Activated T-helper 1 cell treated with anti-CD3 and anti-CD28 coated beads, Interleukin-12 subunit alpha, Interleukin-12 subunit beta, Interleukin-2, Interleukin-4 antibody, amounts not matched to agents 30 ng/mL and 10 ng/mL and 1 ng/mL, durations not matched to agents 14 hours and 24 hours and 36 hours (primary cell): Measurements from ENCODE around the gene CBLL1. TPM values are rescaled to one million over a fixed set of nuclear protein-coding genes. Genes with fewer than 3 reads are reported as not detected.

ENCODE experiments used
- DNase-seq: peaks from one replicate; pipeline ENCODE4 v3.0.0; 2021; ENCODE audit warnings: low spot score
- H3K27ac Mint-ChIP-seq: one replicate; pipeline ENCODE4 v1.8.0; 2021; ENCODE audit warnings: mild to moderate bottlenecking, mixed read lengths
- H3K27me3 Mint-ChIP-seq: one replicate; pipeline ENCODE4 v1.8.0; 2022; ENCODE audit warnings: mild to moderate bottlenecking, moderate library complexity, mixed read lengths; ENCODE audit not compliant: insufficient read depth
- H3K36me3 Mint-ChIP-seq: one replicate; pipeline ENCODE4 v1.8.0; 2021; ENCODE audit warnings: low read depth, mixed read lengths
- H3K4me1 Mint-ChIP-seq: one replicate; pipeline ENCODE4 v1.8.0; 2021; ENCODE audit warnings: low read depth, mixed read lengths
- H3K4me3 Mint-ChIP-seq: one replicate; pipeline ENCODE4 v1.8.0; 2021; ENCODE audit warnings: mild to moderate bottlenecking, moderate library complexity, mixed read lengths
- H3K9me3 Mint-ChIP-seq: one replicate; pipeline ENCODE4 v1.8.0; 2021; ENCODE audit warnings: mixed read lengths
- intact Hi-C: fragments of 100-400 bp; cut with micrococcal nuclease; formaldehyde crosslinking; loops from one replicate; pipeline ENCODE4 v1.15.1; 2024
- total RNA-seq: library from RNA; stranded (reverse); gene quantifications from 2 replicates; pipeline ENCODE4 v1.2.3, GENCODE V29; 2022

The CBLL1 gene
- total RNA-seq, 1 donor from 2014 or later: 46.9 TPM

DNA sequence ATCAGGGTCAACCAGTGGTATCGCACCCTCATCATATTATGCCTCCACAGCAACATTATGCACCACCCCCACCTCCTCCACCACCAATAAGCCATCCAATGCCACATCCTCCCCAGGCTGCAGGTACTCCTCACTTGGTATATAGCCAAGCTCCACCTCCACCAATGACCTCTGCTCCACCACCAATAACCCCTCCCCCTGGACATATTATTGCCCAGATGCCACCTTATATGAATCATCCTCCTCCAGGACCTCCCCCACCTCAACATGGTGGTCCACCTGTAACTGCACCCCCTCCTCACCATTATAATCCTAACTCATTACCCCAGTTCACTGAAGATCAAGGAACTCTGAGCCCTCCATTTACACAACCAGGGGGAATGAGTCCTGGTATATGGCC, 14.7 kb downstream of the CBLL1 start:
- Mint-ChIP-seq H3K4me1 (no peaks in the 10 kb centered on the region), H3K27me3 (no peaks in the 10 kb centered on the region), H3K27ac (no peak overlapping the region), H3K9me3 (no peaks in the 10 kb centered on the region), H3K36me3 (peaks cover 47% of the 10 kb centered on the region), H3K4me3 (no peak overlapping the region)
- intact Hi-C loops: no loop called here
- no peak for DNase-seq

DNA sequence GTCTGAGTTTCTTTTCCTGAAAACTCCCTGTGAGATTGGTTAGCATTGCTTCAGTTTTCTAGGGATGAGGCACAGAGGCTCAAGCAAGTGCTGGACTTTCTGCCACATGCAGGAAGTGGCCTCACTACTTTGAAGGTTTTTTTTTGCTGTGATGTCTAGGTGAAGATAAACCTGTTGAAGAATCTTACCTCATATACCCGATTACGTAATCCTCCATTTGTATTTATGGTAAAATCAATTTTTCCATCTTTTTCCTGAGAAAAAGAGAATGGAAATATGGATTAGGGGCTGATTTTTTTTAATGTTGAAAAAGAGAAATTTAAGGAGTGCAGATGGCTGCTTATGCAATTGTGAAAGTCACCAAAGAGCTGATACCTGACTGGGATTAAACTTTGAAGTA, 23.4 kb downstream of the CBLL1 start:
- no peak for DNase-seq
- Mint-ChIP-seq H3K27ac (no peak overlapping the region), H3K36me3 (peaks cover 5% of the 10 kb centered on the region), H3K27me3 (peaks cover 1% of the 10 kb centered on the region), H3K4me3 (no peak overlapping the region), H3K9me3 (no peaks in the 10 kb centered on the region), H3K4me1 (no peaks in the 10 kb centered on the region)
- intact Hi-C loops: no loop called here

DNA sequence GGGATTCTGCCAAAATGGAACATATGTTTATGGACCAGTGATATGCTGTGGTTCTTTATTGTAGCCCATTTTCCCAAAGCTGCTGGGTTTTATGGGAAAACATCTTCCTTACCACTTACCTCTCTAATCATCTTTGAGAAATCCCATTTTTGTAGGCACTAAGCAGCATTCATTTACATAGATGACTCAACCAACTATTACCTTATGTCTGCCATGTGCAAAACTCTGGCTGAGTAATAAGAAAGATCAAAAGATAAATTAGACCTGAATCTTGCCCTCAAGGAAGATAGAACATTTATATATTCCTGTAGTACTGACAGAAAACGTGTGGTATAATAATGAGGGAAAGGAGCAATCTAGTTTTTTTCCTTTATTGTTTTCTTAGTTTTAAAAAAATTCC, 24.3 kb downstream of the CBLL1 start:
- Mint-ChIP-seq H3K27me3 (peaks cover 3% of the 10 kb centered on the region), H3K27ac (no peak overlapping the region), H3K4me3 (no peak overlapping the region), H3K36me3 (peaks cover 5% of the 10 kb centered on the region), H3K9me3 (no peaks in the 10 kb centered on the region), H3K4me1 (no peaks in the 10 kb centered on the region)
- intact Hi-C loops: no loop called here
- DNase-seq: no peak

GRCh38 chr7:107773027-107773426, 29.1 kb downstream of the CBLL1 start:
- no peaks in the 10 kb centered on the region for H3K4me1 Mint-ChIP-seq
- no peak for DNase-seq
- H3K27me3 Mint-ChIP-seq: peaks cover 5% of the 10 kb centered on the region
- H3K9me3 Mint-ChIP-seq: no peaks in the 10 kb centered on the region
- intact Hi-C loops: no loop called here
- H3K27ac Mint-ChIP-seq: no peak overlapping the region
- no peaks in the 10 kb centered on the region for H3K36me3 Mint-ChIP-seq
- H3K4me3 Mint-ChIP-seq: no peak overlapping the region

DNA sequence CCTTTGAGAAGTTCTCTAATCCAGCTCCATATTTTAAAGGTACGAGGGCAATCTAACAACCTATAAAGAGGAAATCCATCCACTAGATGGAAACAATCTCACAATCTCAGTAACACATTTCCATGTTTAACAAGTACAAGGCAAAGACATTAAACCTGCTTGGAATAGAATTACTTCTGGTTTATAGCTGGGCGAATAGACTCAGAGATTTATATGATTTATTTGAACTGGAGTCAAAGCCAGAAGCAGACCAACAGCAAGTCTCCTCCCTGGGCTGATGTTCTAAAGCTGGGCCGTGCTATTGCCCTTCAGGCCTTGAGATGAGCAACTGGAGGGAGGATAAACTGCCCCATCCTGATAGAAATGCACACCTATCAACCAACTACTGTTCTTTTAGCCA, 33.8 kb downstream of the CBLL1 start:
- H3K4me3 Mint-ChIP-seq: no peak overlapping the region
- no peak for DNase-seq
- H3K27me3 Mint-ChIP-seq: peaks cover 2% of the 10 kb centered on the region
- H3K36me3 Mint-ChIP-seq: no peaks in the 10 kb centered on the region
- no peaks in the 10 kb centered on the region for H3K9me3 Mint-ChIP-seq
- H3K4me1 Mint-ChIP-seq: no peaks in the 10 kb centered on the region
- intact Hi-C loops: no loop called here
- H3K27ac Mint-ChIP-seq: no peak overlapping the region

DNA sequence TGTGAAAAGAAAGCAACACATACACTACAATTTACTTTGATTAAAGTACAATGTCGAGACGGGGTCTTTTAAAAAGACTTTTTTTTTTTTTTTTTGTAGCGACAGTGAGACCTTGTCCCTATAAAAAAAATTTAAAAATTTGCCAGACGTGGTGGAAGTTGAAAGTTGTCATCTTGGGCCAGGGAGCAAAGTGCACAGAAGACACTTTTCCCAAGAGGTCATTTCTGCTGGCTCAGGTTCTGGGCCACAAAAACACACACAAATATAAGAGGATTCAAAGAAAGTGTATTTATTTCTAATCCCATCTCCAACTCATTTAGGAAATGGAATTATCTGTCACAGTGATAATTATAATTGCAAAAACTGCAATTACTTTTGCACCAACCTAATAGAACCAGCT, 34.3 kb downstream of the CBLL1 start:
- H3K4me3 Mint-ChIP-seq: no peak overlapping the region
- H3K27ac Mint-ChIP-seq: no peak overlapping the region
- H3K27me3 Mint-ChIP-seq: peaks cover 2% of the 10 kb centered on the region
- H3K4me1 Mint-ChIP-seq: no peaks in the 10 kb centered on the region
- intact Hi-C loops: no loop called here
- no peak for DNase-seq
- no peaks in the 10 kb centered on the region for H3K9me3 Mint-ChIP-seq
- H3K36me3 Mint-ChIP-seq: no peaks in the 10 kb centered on the region

DNA sequence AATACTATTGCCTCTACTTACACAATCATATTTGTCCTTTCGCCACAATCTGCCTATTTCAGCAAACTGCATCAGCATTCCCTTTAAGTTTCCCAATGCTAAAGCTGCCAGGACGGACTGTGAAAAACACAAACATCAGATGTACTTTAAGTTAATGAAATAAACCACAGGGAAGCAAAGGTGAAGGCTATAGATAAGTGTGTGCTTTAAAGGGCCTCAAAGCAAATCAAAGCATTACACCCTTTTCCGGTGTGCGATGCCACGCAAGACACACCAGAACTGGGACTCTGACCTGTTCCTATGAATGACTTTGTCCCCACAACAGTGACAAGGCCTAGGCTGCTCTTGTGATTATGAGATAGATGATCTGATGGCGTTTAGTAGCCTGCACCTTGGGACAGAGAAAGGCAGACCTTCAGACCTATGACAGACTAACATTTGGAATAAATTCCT, 35.7 kb downstream of the CBLL1 start:
- DNase-seq: no peak
- no peak overlapping the region for H3K4me3 Mint-ChIP-seq
- no peaks in the 10 kb centered on the region for H3K9me3 Mint-ChIP-seq
- intact Hi-C loops: no loop called here
- peaks cover 1% of the 10 kb centered on the region for H3K4me1 Mint-ChIP-seq
- H3K27me3 Mint-ChIP-seq: peaks cover 2% of the 10 kb centered on the region
- no peaks in the 10 kb centered on the region for H3K36me3 Mint-ChIP-seq
- no peak overlapping the region for H3K27ac Mint-ChIP-seq

DNA sequence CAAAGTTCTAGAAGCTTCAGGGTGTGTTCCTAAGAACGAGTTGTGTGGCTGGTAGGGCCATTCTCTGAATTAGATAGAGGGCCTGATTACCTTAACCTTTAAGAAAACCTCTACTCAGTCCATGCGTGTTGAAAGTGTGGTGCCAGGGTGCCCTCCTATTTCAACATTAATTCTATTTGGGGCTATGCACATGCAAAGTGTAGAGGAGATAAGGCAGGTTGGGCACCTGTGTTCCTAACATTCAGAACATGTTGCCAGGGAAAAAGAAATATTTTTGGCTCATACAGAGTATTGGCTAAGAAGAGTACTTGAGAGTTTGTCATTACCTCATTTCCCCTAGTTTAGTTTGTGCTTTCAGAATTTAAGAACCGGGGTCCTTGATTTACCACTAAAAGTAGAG, 38.4 kb downstream of the CBLL1 start:
- no peak overlapping the region for H3K27ac Mint-ChIP-seq
- H3K9me3 Mint-ChIP-seq: no peaks in the 10 kb centered on the region
- H3K36me3 Mint-ChIP-seq: no peaks in the 10 kb centered on the region
- intact Hi-C loops: no loop called here
- peaks cover 21% of the 10 kb centered on the region for H3K4me1 Mint-ChIP-seq
- no peak for DNase-seq
- H3K4me3 Mint-ChIP-seq: no peak overlapping the region
- no peaks in the 10 kb centered on the region for H3K27me3 Mint-ChIP-seq

DNA sequence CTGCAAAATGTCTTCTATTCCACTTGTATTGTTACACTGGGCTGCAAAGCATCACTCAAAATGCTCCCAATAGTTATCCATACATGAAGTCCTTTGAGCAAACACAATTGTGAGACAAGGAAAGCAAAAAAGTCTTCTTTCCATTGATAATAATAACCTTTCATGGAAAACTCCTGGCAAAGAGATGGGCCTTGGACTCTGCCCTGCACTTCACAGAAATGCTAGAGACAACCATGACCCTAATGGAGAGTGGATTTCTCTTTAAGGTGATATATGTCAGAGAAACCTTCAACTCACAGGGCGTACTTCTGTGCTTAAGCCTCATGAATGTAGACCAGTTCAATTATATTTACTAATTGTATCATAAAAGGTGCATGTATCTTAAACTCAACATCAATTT, 39.7 kb downstream of the CBLL1 start:
- Mint-ChIP-seq H3K9me3 (no peaks in the 10 kb centered on the region), H3K4me3 (no peak overlapping the region), H3K27me3 (peaks cover 1% of the 10 kb centered on the region), H3K4me1 (peaks cover 21% of the 10 kb centered on the region), H3K36me3 (no peaks in the 10 kb centered on the region), H3K27ac (no peak overlapping the region)
- no peak for DNase-seq
- intact Hi-C loops: no loop called here

DNA sequence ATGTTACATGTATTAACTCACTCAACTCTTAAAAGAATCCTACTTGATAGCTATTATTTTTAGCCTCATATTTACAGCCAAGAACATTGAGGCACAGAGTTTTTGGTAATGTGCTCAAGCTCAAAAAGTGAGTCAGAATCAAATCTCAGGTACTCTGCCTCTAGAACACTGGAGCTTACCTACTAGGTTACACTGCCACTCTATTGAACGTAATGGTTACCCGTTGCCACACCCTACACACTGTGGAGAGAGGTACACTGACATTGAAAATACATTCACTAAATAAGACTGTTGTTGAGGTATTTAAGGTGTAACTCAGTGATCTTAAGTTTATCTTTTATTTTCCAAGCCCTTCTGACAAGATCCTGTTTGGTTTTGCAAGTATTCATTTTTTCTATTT, 41.2 kb downstream of the CBLL1 start:
- intact Hi-C loops: loop anchor here (1.0 kb wide), 1 partner anchor 42 kb away; no protein-coding TSS in a partner anchor
- peaks cover 2% of the 10 kb centered on the region for H3K27me3 Mint-ChIP-seq
- H3K36me3 Mint-ChIP-seq: no peaks in the 10 kb centered on the region
- no peaks in the 10 kb centered on the region for H3K9me3 Mint-ChIP-seq
- H3K27ac Mint-ChIP-seq: no peak overlapping the region
- peaks cover 21% of the 10 kb centered on the region for H3K4me1 Mint-ChIP-seq
- no peak overlapping the region for H3K4me3 Mint-ChIP-seq
- no peak for DNase-seq

- intact Hi-C loops: loop anchor here (1.0 kb wide), 1 partner anchor 43 kb away; no protein-coding TSS in a partner anchor
- Mint-ChIP-seq H3K27ac (no peak overlapping the region), H3K27me3 (peaks cover 5% of the 10 kb centered on the region), H3K4me1 (peaks cover 21% of the 10 kb centered on the region), H3K9me3 (no peaks in the 10 kb centered on the region), H3K4me3 (no peak overlapping the region), H3K36me3 (no peaks in the 10 kb centered on the region)
- no peak for DNase-seq
Measured at GRCh38 chr7:107785926-107786325, 42.0 kb downstream of the CBLL1 start.

DNA sequence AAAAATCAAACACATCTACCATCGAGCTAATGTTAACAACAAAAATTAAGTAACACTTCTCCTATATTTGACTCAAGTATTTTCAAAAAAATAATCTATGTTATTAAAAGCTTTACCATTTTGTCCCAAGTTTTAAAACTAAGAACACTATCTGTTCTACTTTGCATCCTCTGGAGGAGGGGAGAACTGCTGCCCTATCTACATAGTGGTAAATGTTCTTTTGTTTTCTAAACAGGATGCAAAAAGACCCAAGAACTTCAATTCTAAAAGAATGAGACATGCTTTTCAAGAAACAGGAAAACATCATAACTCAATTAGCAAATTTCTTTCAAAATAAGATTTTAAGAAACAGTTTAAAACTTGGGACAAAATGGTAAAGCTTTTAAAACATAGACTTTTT, 44.3 kb downstream of the CBLL1 start:
- Mint-ChIP-seq H3K4me1 (peaks cover 21% of the 10 kb centered on the region), H3K36me3 (no peaks in the 10 kb centered on the region)
- DNase-seq: no peak

DNA sequence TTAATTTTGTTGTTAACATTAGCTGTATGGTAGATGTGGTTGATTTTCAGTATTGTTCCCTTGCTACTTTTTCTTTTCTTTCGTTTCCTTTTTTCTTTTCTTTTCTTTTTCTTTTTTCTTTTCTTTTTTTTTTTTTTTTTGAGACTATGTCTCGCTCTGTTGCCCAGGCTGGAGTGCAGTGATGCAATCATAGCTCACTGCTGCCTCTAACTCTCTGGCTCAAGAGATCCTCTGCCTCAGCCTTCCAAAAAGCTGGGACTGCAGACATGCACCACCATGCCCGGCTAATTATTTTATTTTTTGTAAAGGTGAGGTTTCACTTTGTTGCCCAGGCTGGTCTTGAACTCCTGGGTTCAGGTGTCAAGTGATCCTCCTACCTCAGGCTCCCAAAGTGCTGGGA, 44.7 kb downstream of the CBLL1 start:
- DNase-seq: no peak
- Mint-ChIP-seq H3K27ac (no peak overlapping the region), H3K9me3 (no peaks in the 10 kb centered on the region), H3K4me1 (peaks cover 21% of the 10 kb centered on the region), H3K4me3 (no peak overlapping the region), H3K36me3 (no peaks in the 10 kb centered on the region), H3K27me3 (peaks cover 9% of the 10 kb centered on the region)
- intact Hi-C loops: no loop called here

More for the DNA sequence above, 44.3 kb downstream of the CBLL1 start:
- H3K9me3 Mint-ChIP-seq: no peaks in the 10 kb centered on the region
- H3K27me3 Mint-ChIP-seq: peaks cover 7% of the 10 kb centered on the region
- H3K27ac Mint-ChIP-seq: no peak overlapping the region
- H3K4me3 Mint-ChIP-seq: no peak overlapping the region
- intact Hi-C loops: no loop called here

- Mint-ChIP-seq H3K4me3 (no peak overlapping the region), H3K4me1 (peaks cover 20% of the 10 kb centered on the region), H3K9me3 (no peaks in the 10 kb centered on the region), H3K27ac (no peak overlapping the region), H3K27me3 (peaks cover 15% of the 10 kb centered on the region), H3K36me3 (no peaks in the 10 kb centered on the region)
- intact Hi-C loops: no loop called here
- no peak for DNase-seq
Measured at GRCh38 chr7:107789647-107790046, 45.7 kb downstream of the CBLL1 start.
